PFSK-1 (cell line): Measurements from ENCODE around the gene SH3TC1.

Source experiments
- FOXP2 ChIP-seq: optimal IDR thresholded peaks from 2 replicates; pipeline ENCODE3; 2011; ENCODE audit warnings: borderline replicate concordance, control low read depth, inconsistent platforms; ENCODE audit not compliant: insufficient read depth; ENCODE audit errors: extremely low read length, extremely low read depth
- POLR2AphosphoS5 ChIP-seq: IDR thresholded peaks from 2 replicates; pipeline ENCODE4 v1.6.1; 2012; ENCODE audit warnings: low read depth, mild to moderate bottlenecking, control low read depth, low read length, moderate library complexity
- SIN3A ChIP-seq: IDR thresholded peaks from 2 replicates; pipeline ENCODE4 v1.6.1; 2012; ENCODE audit warnings: mild to moderate bottlenecking, low read length, moderate library complexity, borderline replicate concordance; ENCODE audit not compliant: insufficient read depth
- TAF1 ChIP-seq: IDR thresholded peaks from 2 replicates; pipeline ENCODE4 v1.6.1; 2012; ENCODE audit warnings: low read length, control low read depth, borderline replicate concordance; ENCODE audit not compliant: insufficient read depth
- TF ChIP-seq, protein P1 (sequence below), 2 experiments: IDR thresholded peaks; 2 replicates each; pipeline versions ENCODE4 v1.6.1 to v1.8.0; 2011 to 2012; ENCODE audit warnings: low read depth in 2 of 2, low read length in 2 of 2, control low read depth in 1 of 2, inconsistent platforms in 1 of 2, mild to moderate bottlenecking in 1 of 2, moderate library complexity in 1 of 2; ENCODE audit not compliant: insufficient read depth in 1 of 2

SH3TC1 gene

GRCh38 chr4:8284391-8284790 is 85.3 kb downstream of the SH3TC1 start:
- TF ChIP-seq FOXP2 (no peak), SIN3A (no peak), TAF1 (no peak), POLR2AphosphoS5 (no peak)
- TF ChIP-seq, protein P1, sequence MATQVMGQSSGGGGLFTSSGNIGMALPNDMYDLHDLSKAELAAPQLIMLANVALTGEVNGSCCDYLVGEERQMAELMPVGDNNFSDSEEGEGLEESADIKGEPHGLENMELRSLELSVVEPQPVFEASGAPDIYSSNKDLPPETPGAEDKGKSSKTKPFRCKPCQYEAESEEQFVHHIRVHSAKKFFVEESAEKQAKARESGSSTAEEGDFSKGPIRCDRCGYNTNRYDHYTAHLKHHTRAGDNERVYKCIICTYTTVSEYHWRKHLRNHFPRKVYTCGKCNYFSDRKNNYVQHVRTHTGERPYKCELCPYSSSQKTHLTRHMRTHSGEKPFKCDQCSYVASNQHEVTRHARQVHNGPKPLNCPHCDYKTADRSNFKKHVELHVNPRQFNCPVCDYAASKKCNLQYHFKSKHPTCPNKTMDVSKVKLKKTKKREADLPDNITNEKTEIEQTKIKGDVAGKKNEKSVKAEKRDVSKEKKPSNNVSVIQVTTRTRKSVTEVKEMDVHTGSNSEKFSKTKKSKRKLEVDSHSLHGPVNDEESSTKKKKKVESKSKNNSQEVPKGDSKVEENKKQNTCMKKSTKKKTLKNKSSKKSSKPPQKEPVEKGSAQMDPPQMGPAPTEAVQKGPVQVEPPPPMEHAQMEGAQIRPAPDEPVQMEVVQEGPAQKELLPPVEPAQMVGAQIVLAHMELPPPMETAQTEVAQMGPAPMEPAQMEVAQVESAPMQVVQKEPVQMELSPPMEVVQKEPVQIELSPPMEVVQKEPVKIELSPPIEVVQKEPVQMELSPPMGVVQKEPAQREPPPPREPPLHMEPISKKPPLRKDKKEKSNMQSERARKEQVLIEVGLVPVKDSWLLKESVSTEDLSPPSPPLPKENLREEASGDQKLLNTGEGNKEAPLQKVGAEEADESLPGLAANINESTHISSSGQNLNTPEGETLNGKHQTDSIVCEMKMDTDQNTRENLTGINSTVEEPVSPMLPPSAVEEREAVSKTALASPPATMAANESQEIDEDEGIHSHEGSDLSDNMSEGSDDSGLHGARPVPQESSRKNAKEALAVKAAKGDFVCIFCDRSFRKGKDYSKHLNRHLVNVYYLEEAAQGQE (IDR thresholded peaks at IDR 0.05; ENCODE audit: insufficient read depth in 1 of 2, low read depth in 2 of 2, low read length in 2 of 2), result no peak

GRCh38 chr4:8285143-8285975 is 86.3 kb downstream of the SH3TC1 start:
- TF ChIP-seq FOXP2, result no peak
- no peak for TF ChIP-seq SIN3A
- TF ChIP-seq, protein P1 (IDR thresholded peaks at IDR 0.05; ENCODE audit: insufficient read depth in 1 of 2, low read depth in 2 of 2, low read length in 2 of 2), result no peak
- TF ChIP-seq POLR2AphosphoS5, result no peak
- TF ChIP-seq TAF1, result no peak

GRCh38 chr4:8285976-8286718 is 87.1 kb downstream of the SH3TC1 start:
- TF ChIP-seq SIN3A, result no peak
- TF ChIP-seq, protein P1 (IDR thresholded peaks at IDR 0.05; ENCODE audit: insufficient read depth in 1 of 2, low read depth in 2 of 2, low read length in 2 of 2), result no peak
- TF ChIP-seq TAF1, result no peak
- no peak for TF ChIP-seq POLR2AphosphoS5
- no peak for TF ChIP-seq FOXP2

DNA sequence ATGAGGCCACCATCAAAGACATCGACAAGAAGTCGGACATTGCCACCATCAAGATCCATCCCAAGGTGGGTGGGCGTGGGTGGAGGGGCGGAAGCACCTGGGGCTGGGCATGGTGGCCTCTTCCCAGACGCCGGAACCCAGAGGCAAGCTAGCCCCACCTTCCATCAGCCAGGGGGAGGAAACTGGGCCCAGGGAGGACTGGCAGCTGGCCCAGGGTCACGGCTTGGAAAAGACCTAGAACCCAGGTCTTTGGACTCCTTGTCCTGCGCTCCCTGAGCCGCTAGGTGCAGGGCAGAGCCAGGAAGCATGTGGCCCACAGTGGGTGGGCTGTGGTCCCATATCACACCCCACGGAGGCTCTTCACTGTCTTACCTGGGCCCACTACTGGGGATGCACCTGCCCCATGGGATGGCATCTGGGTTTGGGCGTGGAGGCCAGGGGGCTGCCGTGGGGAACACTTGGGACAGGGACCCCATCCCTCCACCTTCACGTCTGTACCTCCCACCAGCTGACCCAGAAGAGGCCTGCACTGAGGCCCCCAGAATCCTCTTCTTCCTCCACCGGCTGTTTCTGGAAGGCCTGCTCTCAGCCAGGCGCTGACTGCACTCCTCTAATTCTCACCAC is 87.7 kb downstream of the SH3TC1 start:
- TF ChIP-seq TAF1 (no peak), SIN3A (no peak), FOXP2 (no peak), POLR2AphosphoS5 (no peak)
- TF ChIP-seq, protein P1 (IDR thresholded peaks at IDR 0.05; ENCODE audit: insufficient read depth in 1 of 2, low read depth in 2 of 2, low read length in 2 of 2), result no peak
